OCI-LY3 (cell line): ENCODE measurements around the gene MAGI1.

Experiments used
- H2AFZ ChIP-seq: fragments of 200-600, 300-600 bp; shearing (Covaris generic); 2 replicates; pipeline ENCODE4 v1.6.0; 2014; ENCODE audit warnings: antibody characterized with exemption, low read depth, low read length
- H3K27ac ChIP-seq: fragments of 200-600, 300-600 bp; sonication (generic); 2 replicates; pipeline ENCODE4 v1.5.1; 2014; ENCODE audit warnings: mild to moderate bottlenecking, low read length, moderate library complexity, mixed read lengths
- H3K27me3 ChIP-seq: fragments of 200-600, 300-600 bp; sonication (generic); 2 replicates; pipeline ENCODE4 v1.6.1; 2014; ENCODE audit warnings: low read depth, low read length, mixed read lengths
- H3K36me3 ChIP-seq: fragments of 200-600, 300-600 bp; sonication (generic); replicated peaks from 2 replicates; pipeline ENCODE3; 2014; ENCODE audit warnings: low read depth, low read length, mixed read lengths
- H3K4me1 ChIP-seq: fragments of 300-600, 200-600 bp; sonication (generic); 2 replicates; pipeline ENCODE4 v1.6.1; 2014; ENCODE audit warnings: low read length, mixed read lengths
- H3K4me2 ChIP-seq: fragments of 200-600, 300-600 bp; sonication (generic); 2 replicates; pipeline ENCODE4 v1.6.1; 2014; ENCODE audit warnings: low read length, mixed read lengths
- H3K4me3 ChIP-seq: fragments of 300-600, 200-600 bp; sonication (generic); 2 replicates; pipeline ENCODE4 v1.5.1; 2014; ENCODE audit warnings: antibody characterized with exemption, mild to moderate bottlenecking, low read length, moderate library complexity
- H3K79me2 ChIP-seq: fragments of 300-600, 200-600 bp; shearing (Covaris generic); 2 replicates; pipeline ENCODE4 v1.6.1; 2014; ENCODE audit warnings: mild to moderate bottlenecking, low read length, mixed read lengths
- H3K9ac ChIP-seq: fragments of 300-600, 200-600 bp; shearing (Covaris generic); 2 replicates; pipeline ENCODE4 v1.6.0; 2014; ENCODE audit warnings: mild to moderate bottlenecking, low read length, moderate library complexity
- H3K9me3 ChIP-seq: fragments of 200-600, 300-600 bp; shearing (Covaris generic); 2 replicates; pipeline ENCODE4 v1.6.1; 2014; ENCODE audit warnings: low read length, mixed read lengths; ENCODE audit not compliant: insufficient read depth
- H4K20me1 ChIP-seq: fragments of 200-600, 300-600 bp; sonication (generic); 2 replicates; pipeline ENCODE4 v1.6.1; 2016; ENCODE audit warnings: low read length, mixed read lengths; ENCODE audit not compliant: insufficient read depth
- EZH2phosphoT487 ChIP-seq: fragments of 200-600 bp; shearing (Covaris generic); IDR thresholded peaks from 2 replicates; pipeline ENCODE4 v1.6.1; 2018; ENCODE audit warnings: antibody characterized with exemption, mixed run types, low read depth
- TF ChIP-seq, protein P1 (sequence below): fragments of 200-600, 300-600 bp; sonication (generic); IDR thresholded peaks from 2 replicates; pipeline ENCODE4 v1.5.1; 2014; ENCODE audit warnings: antibody characterized with exemption, low read length, low read depth

MAGI1 gene

DNA sequence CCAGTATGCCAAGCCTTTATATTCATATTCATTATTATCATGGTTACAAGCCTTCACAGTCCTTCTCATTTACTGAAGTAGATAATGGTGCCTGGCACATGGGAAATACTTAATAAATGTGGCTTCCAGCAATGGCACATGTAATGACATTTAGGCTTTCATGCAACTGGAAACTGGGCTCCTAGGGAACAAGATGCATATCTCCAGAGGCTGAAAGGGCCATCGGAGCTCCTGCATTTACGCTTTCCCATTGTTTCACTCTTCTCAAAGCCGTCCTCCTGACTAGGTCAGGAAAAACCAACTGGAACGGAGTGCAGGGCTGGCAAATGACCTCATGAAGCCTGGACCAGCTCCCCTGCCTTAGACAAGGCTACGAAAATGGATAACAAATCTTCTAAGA, 474.9 kb downstream of the MAGI1 start:
- Histone ChIP-seq H3K4me3 (no peak overlapping the region), H4K20me1 (no peaks in the 10 kb centered on the region), H3K4me1 (no peaks in the 10 kb centered on the region), H3K27ac (no peak overlapping the region), H3K79me2 (no peaks in the 10 kb centered on the region), H3K36me3 (no peaks in the 10 kb centered on the region), H3K9me3 (no peaks in the 10 kb centered on the region), H3K4me2 (no peak overlapping the region), H3K27me3 (peaks cover 10% of the 10 kb centered on the region), H2AFZ (no peak overlapping the region), H3K9ac (no peak overlapping the region)
- no peak for TF ChIP-seq EZH2phosphoT487
- TF ChIP-seq, protein P1, sequence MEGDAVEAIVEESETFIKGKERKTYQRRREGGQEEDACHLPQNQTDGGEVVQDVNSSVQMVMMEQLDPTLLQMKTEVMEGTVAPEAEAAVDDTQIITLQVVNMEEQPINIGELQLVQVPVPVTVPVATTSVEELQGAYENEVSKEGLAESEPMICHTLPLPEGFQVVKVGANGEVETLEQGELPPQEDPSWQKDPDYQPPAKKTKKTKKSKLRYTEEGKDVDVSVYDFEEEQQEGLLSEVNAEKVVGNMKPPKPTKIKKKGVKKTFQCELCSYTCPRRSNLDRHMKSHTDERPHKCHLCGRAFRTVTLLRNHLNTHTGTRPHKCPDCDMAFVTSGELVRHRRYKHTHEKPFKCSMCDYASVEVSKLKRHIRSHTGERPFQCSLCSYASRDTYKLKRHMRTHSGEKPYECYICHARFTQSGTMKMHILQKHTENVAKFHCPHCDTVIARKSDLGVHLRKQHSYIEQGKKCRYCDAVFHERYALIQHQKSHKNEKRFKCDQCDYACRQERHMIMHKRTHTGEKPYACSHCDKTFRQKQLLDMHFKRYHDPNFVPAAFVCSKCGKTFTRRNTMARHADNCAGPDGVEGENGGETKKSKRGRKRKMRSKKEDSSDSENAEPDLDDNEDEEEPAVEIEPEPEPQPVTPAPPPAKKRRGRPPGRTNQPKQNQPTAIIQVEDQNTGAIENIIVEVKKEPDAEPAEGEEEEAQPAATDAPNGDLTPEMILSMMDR = no peak

DNA sequence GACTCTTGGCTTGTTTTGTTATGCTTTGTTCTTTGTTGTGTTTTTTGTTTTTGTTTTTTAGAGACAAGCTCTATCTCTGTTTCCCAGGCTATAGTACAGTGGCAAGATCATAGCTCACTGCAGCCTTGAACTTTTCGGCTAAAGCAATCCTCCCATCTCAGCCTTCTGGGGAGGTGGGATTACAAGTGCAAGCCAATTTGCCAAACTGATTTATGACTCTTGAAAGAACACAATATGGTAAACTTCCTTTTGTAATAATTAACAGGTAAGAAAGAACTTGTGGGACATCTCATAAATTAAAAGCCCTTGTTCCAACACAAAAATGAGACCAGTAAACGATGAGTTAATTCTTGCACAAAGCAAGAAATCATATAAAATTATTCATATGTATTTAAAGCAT, 476.3 kb downstream of the MAGI1 start:
- TF ChIP-seq EZH2phosphoT487 = no peak
- TF ChIP-seq, protein P1 = no peak
- no peaks in the 10 kb centered on the region for H3K9me3 ChIP-seq
- no peaks in the 10 kb centered on the region for H3K4me1 ChIP-seq
- no peak overlapping the region for H3K4me3 ChIP-seq
- H3K36me3 ChIP-seq = no peaks in the 10 kb centered on the region
- H3K79me2 ChIP-seq = no peaks in the 10 kb centered on the region
- H3K27ac ChIP-seq = no peak overlapping the region
- no peak overlapping the region for H3K4me2 ChIP-seq
- H3K9ac ChIP-seq = no peak overlapping the region
- H2AFZ ChIP-seq = no peak overlapping the region
- H4K20me1 ChIP-seq = no peaks in the 10 kb centered on the region
- peaks cover 10% of the 10 kb centered on the region for H3K27me3 ChIP-seq

DNA sequence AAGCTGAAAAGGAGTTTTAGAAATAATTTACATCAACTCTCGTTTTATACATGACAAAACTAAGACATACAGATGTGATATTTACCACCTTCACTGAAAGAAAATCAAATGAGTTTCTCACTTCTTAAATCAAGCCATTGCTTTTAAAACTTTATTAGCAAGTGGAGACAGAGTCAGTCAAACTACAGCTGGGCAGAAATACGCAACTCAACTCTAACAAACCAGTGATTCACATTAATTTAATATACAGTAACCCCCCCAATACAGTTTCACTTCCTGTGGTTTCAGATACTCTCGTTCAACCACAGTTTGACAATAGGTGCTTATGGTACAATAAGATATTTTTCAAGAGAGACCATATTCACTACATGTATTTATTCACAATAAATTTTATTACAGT, 477.1 kb downstream of the MAGI1 start:
- Histone ChIP-seq H3K36me3 (no peaks in the 10 kb centered on the region), H3K79me2 (no peaks in the 10 kb centered on the region), H2AFZ (no peak overlapping the region), H3K27me3 (peaks cover 10% of the 10 kb centered on the region), H3K27ac (no peak overlapping the region), H4K20me1 (no peaks in the 10 kb centered on the region), H3K4me1 (no peaks in the 10 kb centered on the region), H3K4me2 (no peak overlapping the region), H3K9ac (no peak overlapping the region), H3K4me3 (no peak overlapping the region), H3K9me3 (no peaks in the 10 kb centered on the region)
- TF ChIP-seq, protein P1 = no peak
- no peak for TF ChIP-seq EZH2phosphoT487

DNA sequence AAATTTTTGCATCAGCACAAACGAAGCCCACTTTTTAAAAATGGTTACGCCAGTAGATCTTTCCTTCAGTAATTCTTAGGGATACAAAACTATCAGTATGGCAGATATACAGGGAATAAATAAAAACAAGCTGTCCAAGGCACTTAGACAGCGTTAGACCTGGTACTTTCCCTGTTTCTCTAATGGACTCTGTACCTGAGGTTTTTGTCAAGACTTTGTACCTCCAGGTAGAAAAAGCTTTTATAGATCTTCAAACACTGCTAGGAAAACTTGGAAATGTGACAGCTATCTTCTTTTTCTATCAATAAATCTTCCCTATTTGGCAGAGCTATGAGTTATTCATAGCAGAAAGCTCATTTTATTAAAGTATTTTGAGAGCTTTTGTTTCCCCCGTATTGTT, 477.8 kb downstream of the MAGI1 start:
- H3K79me2 ChIP-seq = no peaks in the 10 kb centered on the region
- H3K4me1 ChIP-seq = no peaks in the 10 kb centered on the region
- TF ChIP-seq, protein P1 = no peak
- no peak for TF ChIP-seq EZH2phosphoT487
- H3K27ac ChIP-seq = no peak overlapping the region
- no peak overlapping the region for H3K4me3 ChIP-seq
- H3K9ac ChIP-seq = no peak overlapping the region
- no peaks in the 10 kb centered on the region for H4K20me1 ChIP-seq
- peaks cover 10% of the 10 kb centered on the region for H3K27me3 ChIP-seq
- H3K9me3 ChIP-seq = no peaks in the 10 kb centered on the region
- no peaks in the 10 kb centered on the region for H3K36me3 ChIP-seq
- no peak overlapping the region for H2AFZ ChIP-seq
- no peak overlapping the region for H3K4me2 ChIP-seq
